HepG2 (cell line): ENCODE data around the gene SLC25A36.

Experiments
- ATF1 ChIP-seq: IDR thresholded peaks from 2 replicates; pipeline ENCODE4 v1.6.1; 2016; ENCODE audit warnings: mild to moderate bottlenecking, control low read depth
- BRCA1 ChIP-seq: sonication (generic); formaldehyde crosslinking; IDR thresholded peaks from 2 replicates; pipeline ENCODE4 v1.4.0; 2020; ENCODE audit warnings: missing genetic modification reagents
- NR2F1 ChIP-seq, 2 experiments: fragments of 450-650 bp in 1 of 2; formaldehyde crosslinking in 1 of 2; IDR thresholded peaks; 2 replicates each; pipeline versions ENCODE4 v1.5.0 to v1.6.1; 2016 to 2020; ENCODE audit warnings: mild to moderate bottlenecking in 1 of 2, missing compliant biosample characterization in 1 of 2, missing genetic modification reagents in 1 of 2, moderate library complexity in 1 of 2
- POLR2A ChIP-seq, 2 experiments: IDR thresholded peaks; 2 replicates each; pipeline ENCODE4 v1.6.1; 2011; ENCODE audit warnings: low read depth in 2 of 2, low read length in 2 of 2, mild to moderate bottlenecking in 1 of 2, moderate library complexity in 1 of 2; ENCODE audit not compliant: insufficient read depth in 1 of 2
- SMC3 ChIP-seq: IDR thresholded peaks from 2 replicates; pipeline ENCODE4 v1.6.1; 2011; ENCODE audit warnings: low read length, improper control_type of control experiment
- TOPORS ChIP-seq: sonication (generic); formaldehyde crosslinking; IDR thresholded peaks from 2 replicates; pipeline ENCODE4 v1.8.0; 2023; ENCODE audit warnings: mild to moderate bottlenecking, missing genetic modification reagents
- YY1 ChIP-seq: IDR thresholded peaks from 2 replicates; pipeline ENCODE4 v1.6.1; 2011; ENCODE audit warnings: low read length, low read depth, moderate library complexity, mild to moderate bottlenecking; ENCODE audit not compliant: insufficient read depth, insufficient replicate concordance
- ZBTB7A ChIP-seq: sonication (generic); formaldehyde crosslinking; IDR thresholded peaks from 2 replicates; pipeline ENCODE4 v1.8.0; 2022; ENCODE audit warnings: mild to moderate bottlenecking, missing genetic modification reagents
- ZNF124 ChIP-seq: sonication (generic); formaldehyde crosslinking; IDR thresholded peaks from 2 replicates; pipeline ENCODE4 v1.4.0; 2020; ENCODE audit warnings: missing genetic modification reagents
- TF ChIP-seq, protein P1 (sequence below): sonication (generic); formaldehyde crosslinking; IDR thresholded peaks from 2 replicates; pipeline ENCODE4 v1.5.0; 2020; ENCODE audit warnings: mild to moderate bottlenecking, missing genetic modification reagents, moderate library complexity

DNA sequence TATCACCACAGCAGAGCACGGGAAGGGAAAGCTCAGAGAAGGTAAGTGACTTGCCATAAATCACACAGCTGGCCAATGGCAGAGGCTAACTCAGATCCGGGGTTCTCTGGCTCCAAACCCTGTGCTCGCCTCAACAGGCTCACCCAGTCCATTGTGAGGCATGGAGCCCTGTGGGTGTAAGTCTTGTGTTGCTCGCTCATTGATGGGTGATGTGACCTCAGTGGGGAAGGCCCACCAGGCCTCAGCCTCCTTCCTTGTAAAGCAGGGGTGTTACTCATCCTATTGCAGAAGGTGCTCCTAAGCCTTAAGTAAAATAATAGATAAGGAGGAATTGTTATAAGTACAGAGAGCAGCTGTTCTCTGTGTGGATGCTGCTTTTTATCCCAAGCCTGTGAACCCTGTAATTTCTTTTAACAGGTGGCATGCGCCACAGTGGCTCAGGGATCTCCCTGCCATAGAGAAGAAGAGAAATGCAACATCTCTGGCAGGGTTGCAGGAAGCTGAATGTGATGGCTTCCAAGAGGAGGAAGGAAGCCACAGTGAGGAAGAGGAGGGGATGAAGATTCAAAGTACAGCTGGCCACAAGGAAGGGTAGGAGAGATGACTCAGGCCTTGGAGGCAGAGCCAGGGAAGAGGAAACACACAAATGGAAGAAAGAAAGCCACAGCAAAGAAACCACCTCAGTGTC, 78.7 kb downstream of the SLC25A36 start:
- TF ChIP-seq ZBTB7A (CRISPR knock-in tag), result no peak
- TF ChIP-seq NR2F1 (CRISPR knock-in tag; IDR thresholded peaks at IDR 0.05), result no peak
- no peak for TF ChIP-seq ATF1
- TF ChIP-seq, protein P1, sequence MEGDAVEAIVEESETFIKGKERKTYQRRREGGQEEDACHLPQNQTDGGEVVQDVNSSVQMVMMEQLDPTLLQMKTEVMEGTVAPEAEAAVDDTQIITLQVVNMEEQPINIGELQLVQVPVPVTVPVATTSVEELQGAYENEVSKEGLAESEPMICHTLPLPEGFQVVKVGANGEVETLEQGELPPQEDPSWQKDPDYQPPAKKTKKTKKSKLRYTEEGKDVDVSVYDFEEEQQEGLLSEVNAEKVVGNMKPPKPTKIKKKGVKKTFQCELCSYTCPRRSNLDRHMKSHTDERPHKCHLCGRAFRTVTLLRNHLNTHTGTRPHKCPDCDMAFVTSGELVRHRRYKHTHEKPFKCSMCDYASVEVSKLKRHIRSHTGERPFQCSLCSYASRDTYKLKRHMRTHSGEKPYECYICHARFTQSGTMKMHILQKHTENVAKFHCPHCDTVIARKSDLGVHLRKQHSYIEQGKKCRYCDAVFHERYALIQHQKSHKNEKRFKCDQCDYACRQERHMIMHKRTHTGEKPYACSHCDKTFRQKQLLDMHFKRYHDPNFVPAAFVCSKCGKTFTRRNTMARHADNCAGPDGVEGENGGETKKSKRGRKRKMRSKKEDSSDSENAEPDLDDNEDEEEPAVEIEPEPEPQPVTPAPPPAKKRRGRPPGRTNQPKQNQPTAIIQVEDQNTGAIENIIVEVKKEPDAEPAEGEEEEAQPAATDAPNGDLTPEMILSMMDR (CRISPR knock-in tag), result no peak
- TF ChIP-seq ZNF124, result no peak
- TF ChIP-seq YY1, result no peak
- TF ChIP-seq SMC3, result no peak
- TF ChIP-seq POLR2A (IDR thresholded peaks at IDR 0.05; ENCODE audit: insufficient read depth in 1 of 2, low read depth in 2 of 2, low read length in 2 of 2), result no peak
- no peak for TF ChIP-seq BRCA1
- TF ChIP-seq TOPORS (CRISPR knock-in tag), result no peak
